Activated CD4-positive, alpha-beta T cell treated with anti-CD3 and anti-CD28 coated beads for 48 hours (primary cell): ENCODE data around the gene RPS6KA5.

Experiments
- DNase-seq: peaks from one replicate; pipeline ENCODE4 v3.0.0-alpha.2; 2020

The RPS6KA5 gene

GRCh38 chr14:91022622-91023028 is 37.8 kb downstream of the RPS6KA5 start:
- DNase-seq = peak; percentile 21

- no peak for DNase-seq
Observed at GRCh38 chr14:91021991-91022621, 38.3 kb downstream of the RPS6KA5 start.

- DNase-seq = no peak
Observed at GRCh38 chr14:91021115-91021514, 39.3 kb downstream of the RPS6KA5 start.

GRCh38 chr14:91019673-91020072 is 40.8 kb downstream of the RPS6KA5 start:
- DNase-seq = no peak

GRCh38 chr14:91018481-91018880 is 42.0 kb downstream of the RPS6KA5 start:
- DNase-seq = no peak

- DNase-seq = no peak
Observed at GRCh38 chr14:91016800-91017410, 43.5 kb downstream of the RPS6KA5 start.

- DNase-seq = no peak
Observed at GRCh38 chr14:91015435-91015834, 45.0 kb downstream of the RPS6KA5 start.

- no peak for DNase-seq
Observed at GRCh38 chr14:91012045-91012444, 48.4 kb downstream of the RPS6KA5 start.

- DNase-seq = no peak
Observed at GRCh38 chr14:91010153-91010533, 50.3 kb downstream of the RPS6KA5 start.

GRCh38 chr14:91009501-91010152 is 50.8 kb downstream of the RPS6KA5 start:
- no peak for DNase-seq

GRCh38 chr14:91008759-91009409 is 51.6 kb downstream of the RPS6KA5 start:
- DNase-seq = no peak

- DNase-seq = no peak
Observed at GRCh38 chr14:91005716-91006115, 54.7 kb downstream of the RPS6KA5 start.

GRCh38 chr14:91004987-91005386 is 55.5 kb downstream of the RPS6KA5 start:
- DNase-seq = no peak

GRCh38 chr14:90999299-90999698 is 61.1 kb downstream of the RPS6KA5 start:
- DNase-seq = no peak

- DNase-seq = no peak
Observed at GRCh38 chr14:90996967-90997366, 63.5 kb downstream of the RPS6KA5 start.

- no peak for DNase-seq
Observed at GRCh38 chr14:90995785-90996184, 64.7 kb downstream of the RPS6KA5 start.

- DNase-seq = no peak
Observed at GRCh38 chr14:90993792-90994191, 66.6 kb downstream of the RPS6KA5 start.

GRCh38 chr14:90991690-90992443 is 68.6 kb downstream of the RPS6KA5 start:
- no peak for DNase-seq

- no peak for DNase-seq
Observed at GRCh38 chr14:90990141-90990540, 70.3 kb downstream of the RPS6KA5 start.

GRCh38 chr14:90987140-90987539 is 73.3 kb downstream of the RPS6KA5 start:
- no peak for DNase-seq

GRCh38 chr14:90986510-90986909 is 73.9 kb downstream of the RPS6KA5 start:
- no peak for DNase-seq

- DNase-seq = no peak
Observed at GRCh38 chr14:90985601-90986242, 74.7 kb downstream of the RPS6KA5 start.

GRCh38 chr14:90983560-90983959 is 76.9 kb downstream of the RPS6KA5 start:
- no peak for DNase-seq
